GM12872 (cell line): ENCODE data around the gene GLIPR2.

Experiments
- CTCF ChIP-seq: IDR thresholded peaks from 3 replicates; pipeline ENCODE4 v1.5.1; 2011; ENCODE audit warnings: low read depth, mild to moderate bottlenecking, low read length, moderate library complexity; ENCODE audit not compliant: insufficient read depth

GLIPR2 gene

GRCh38 chr9:36116593-36116992 lies 19.9 kb upstream of the GLIPR2 start:
- TF ChIP-seq CTCF, result no peak

GRCh38 chr9:36118201-36118600 lies 18.3 kb upstream of the GLIPR2 start:
- no peak for TF ChIP-seq CTCF

GRCh38 chr9:36118706-36119105 lies 17.8 kb upstream of the GLIPR2 start:
- TF ChIP-seq CTCF, result no peak

- TF ChIP-seq CTCF, result no peak
Observed at GRCh38 chr9:36119476-36119875, 17.1 kb upstream of the GLIPR2 start.

- no peak for TF ChIP-seq CTCF
Observed at GRCh38 chr9:36120705-36121104, 15.8 kb upstream of the GLIPR2 start.

- TF ChIP-seq CTCF, result no peak
Observed at GRCh38 chr9:36121971-36122370, 14.6 kb upstream of the GLIPR2 start.

- TF ChIP-seq CTCF, result no peak
Observed at GRCh38 chr9:36123515-36123914, 13.0 kb upstream of the GLIPR2 start.
